Measurements from ENCODE around the gene SLC7A6OS. TPM values are rescaled to one million over a fixed set of nuclear protein-coding genes. Genes with fewer than 3 reads are reported as not detected.
"Not testable (repeated sequence)": the region's sequence is repeated elsewhere in the genome, so short reads cannot be mapped to it uniquely, and the experiment has no call there.

SLC7A6OS gene
- total RNA-seq, 1 donor from 2014 or later, result 22.9 TPM

- DNase-seq (ENCODE audit: low spot score) (no peak), ATAC-seq (no peak)
- intact Hi-C loops (cut with DNase I), result no loop called here
Measured at GRCh38 chr16:68306633-68307032, 4.1 kb downstream of the SLC7A6OS start.

GRCh38 chr16:68300734-68301459, 9.8 kb downstream of the SLC7A6OS start:
- no peak for DNase-seq (ENCODE audit: low spot score)
- intact Hi-C loops (cut with DNase I), result no loop called here

GRCh38 chr16:68299571-68300453, 10.9 kb downstream of the SLC7A6OS start:
- ATAC-seq, result no peak
- DNase-seq (ENCODE audit: low spot score), result no peak
- intact Hi-C loops (cut with DNase I), result no loop called here

More at GRCh38 chr16:68300734-68301459, 9.8 kb downstream of the SLC7A6OS start:
- no peak for ATAC-seq

- ATAC-seq (peak; percentile 19), DNase-seq (ENCODE audit: low spot score) (no peak)
- intact Hi-C loops (cut with DNase I), result no loop called here
Measured at GRCh38 chr16:68298907-68299561, 11.7 kb downstream of the SLC7A6OS start.

GRCh38 chr16:68298312-68298711, 12.4 kb downstream of the SLC7A6OS start:
- no peak for ATAC-seq
- intact Hi-C loops (cut with DNase I), result no loop called here
- no peak for DNase-seq (ENCODE audit: low spot score)

- no peak for DNase-seq (ENCODE audit: low spot score)
- ATAC-seq, result no peak
- intact Hi-C loops (cut with DNase I), result no loop called here
Measured at GRCh38 chr16:68297908-68298307, 12.8 kb downstream of the SLC7A6OS start.

GRCh38 chr16:68296693-68297092, 14.1 kb downstream of the SLC7A6OS start:
- ATAC-seq (no peak), DNase-seq (ENCODE audit: low spot score) (no peak)
- intact Hi-C loops (cut with DNase I), result no loop called here

- ATAC-seq (no peak), DNase-seq (ENCODE audit: low spot score) (no peak)
- intact Hi-C loops (cut with DNase I), result no loop called here
Measured at GRCh38 chr16:68296291-68296690, 14.5 kb downstream of the SLC7A6OS start.

GRCh38 chr16:68292425-68292824, 18.3 kb downstream of the SLC7A6OS start:
- no peak for ATAC-seq
- intact Hi-C loops (cut with DNase I), result no loop called here
- no peak for DNase-seq (ENCODE audit: low spot score)

- intact Hi-C loops (cut with DNase I), result no loop called here
- DNase-seq (ENCODE audit: low spot score), result no peak
- no peak for ATAC-seq
Measured at GRCh38 chr16:68291227-68291626, 19.5 kb downstream of the SLC7A6OS start.

GRCh38 chr16:68290450-68290849, 20.3 kb downstream of the SLC7A6OS start:
- ATAC-seq (no peak), DNase-seq (ENCODE audit: low spot score) (no peak)
- intact Hi-C loops (cut with DNase I), result no loop called here

GRCh38 chr16:68289621-68290329, 21.0 kb downstream of the SLC7A6OS start:
- no peak for ATAC-seq
- intact Hi-C loops (cut with DNase I), result no loop called here
- DNase-seq (ENCODE audit: low spot score), result no peak

- intact Hi-C loops (cut with DNase I), result no loop called here
Measured at GRCh38 chr16:68289202-68289601, 21.5 kb downstream of the SLC7A6OS start.

GRCh38 chr16:68288796-68289195, 21.9 kb downstream of the SLC7A6OS start:
- DNase-seq (ENCODE audit: low spot score); intact Hi-C loops (cut with DNase I); ATAC-seq: not testable (repeated sequence)

More at GRCh38 chr16:68289202-68289601, 21.5 kb downstream of the SLC7A6OS start:
- no peak for ATAC-seq
- DNase-seq (ENCODE audit: low spot score), result no peak

- intact Hi-C loops (cut with DNase I), result no loop called here
- ATAC-seq (peak; percentile 51), DNase-seq (ENCODE audit: low spot score) (no peak)
Measured at GRCh38 chr16:68288252-68288650, 22.5 kb downstream of the SLC7A6OS start.

GRCh38 chr16:68287276-68288251, 23.2 kb downstream of the SLC7A6OS start:
- intact Hi-C loops (cut with DNase I), result no loop called here
- peak; percentile 82 for ATAC-seq
- peak; percentile 79 for DNase-seq (ENCODE audit: low spot score)

- intact Hi-C loops (cut with DNase I), result no loop called here
- DNase-seq (ENCODE audit: low spot score), result no peak
- ATAC-seq, result no peak
Measured at GRCh38 chr16:68286153-68287074, 24.3 kb downstream of the SLC7A6OS start.

Measured in sciatic nerve (tissue), 2 donors.